Thyroid gland (tissue), 4 donors: ENCODE results near the gene C17orf107. TPM values are rescaled to one million over a fixed set of nuclear protein-coding genes. Genes with fewer than 3 reads are reported as not detected.

Experiments used
- DNase-seq, 2 donors: peaks; one replicate each; pipeline ENCODE4 v3.0.0-alpha.2; 2019
- H3K27ac ChIP-seq, 3 donors: fragments of 200-600 bp; sonication (generic); 1 replicate in 2 of 3; 2 replicates in 1 of 3; pipeline ENCODE4 v1.5.1; 2016 to 2019; ENCODE audit warnings: mild to moderate bottlenecking in 1 of 3, moderate library complexity in 1 of 3
- H3K27me3 ChIP-seq: fragments of 200-600 bp; sonication (generic); one replicate; pipeline ENCODE4 v1.5.1; 2019
- H3K36me3 ChIP-seq, 2 donors: fragments of 200-600 bp; sonication (generic); one replicate each; pipeline ENCODE4 v1.5.1; 2016 to 2019
- H3K4me1 ChIP-seq, 2 donors: fragments of 200-600 bp; sonication (generic); one replicate each; pipeline ENCODE4 v1.5.1; 2017 to 2019
- H3K4me3 ChIP-seq, 3 donors: fragments of 200-600 bp; sonication (generic); replicated peaks in 1 of 3; 1 replicate in 2 of 3; 2 replicates in 1 of 3; pipeline ENCODE4 v1.5.1; 2016; ENCODE audit warnings: mild to moderate bottlenecking in 1 of 3
- H3K9me3 ChIP-seq: fragments of 200-600 bp; sonication (generic); one replicate; pipeline ENCODE4 v1.5.1; 2017
- POLR2A ChIP-seq, 2 donors: fragments of 450-650 bp; IDR thresholded peaks; one replicate each; pipeline ENCODE4 v1.6.1; 2017; ENCODE audit warnings: antibody characterized with exemption in 2 of 2, mild to moderate bottlenecking in 2 of 2, moderate library complexity in 1 of 2
- WGBS, 2 donors: methylation state at CpG; one replicate each; pipeline ENCODE4 v1.1.5; 2017; 5-methylcytosine and 5-hydroxymethylcytosine counted together
- intact Hi-C: fragments of 100-400 bp; cut with DNase I; formaldehyde crosslinking; loops from one replicate; pipeline ENCODE4 v1.15.1; 2023
- total RNA-seq, 4 donors: library from RNA; depleted of rRNA; stranded (reverse); fragments of >200 nt; gene quantifications; one replicate each; pipeline ENCODE4 v1.2.3, GENCODE V29; 2016
- TF ChIP-seq, protein P1 (sequence below), 6 experiments: fragments of 200-600 bp in 3 of 6; fragments of 450-650 bp in 3 of 6; sonication (generic) in 3 of 6; IDR thresholded peaks; one replicate each; pipeline ENCODE4 v1.5.1; 2016 to 2019; ENCODE audit warnings: antibody characterized with exemption in 6 of 6, mild to moderate bottlenecking in 2 of 6, inconsistent platforms in 1 of 6, moderate library complexity in 1 of 6

C17orf107 gene
- 1 to 10 TPM in 3 of 4 donors, under 1 TPM in 1; 0.33 to 1.9 (median 1.3) TPM for total RNA-seq

DNA sequence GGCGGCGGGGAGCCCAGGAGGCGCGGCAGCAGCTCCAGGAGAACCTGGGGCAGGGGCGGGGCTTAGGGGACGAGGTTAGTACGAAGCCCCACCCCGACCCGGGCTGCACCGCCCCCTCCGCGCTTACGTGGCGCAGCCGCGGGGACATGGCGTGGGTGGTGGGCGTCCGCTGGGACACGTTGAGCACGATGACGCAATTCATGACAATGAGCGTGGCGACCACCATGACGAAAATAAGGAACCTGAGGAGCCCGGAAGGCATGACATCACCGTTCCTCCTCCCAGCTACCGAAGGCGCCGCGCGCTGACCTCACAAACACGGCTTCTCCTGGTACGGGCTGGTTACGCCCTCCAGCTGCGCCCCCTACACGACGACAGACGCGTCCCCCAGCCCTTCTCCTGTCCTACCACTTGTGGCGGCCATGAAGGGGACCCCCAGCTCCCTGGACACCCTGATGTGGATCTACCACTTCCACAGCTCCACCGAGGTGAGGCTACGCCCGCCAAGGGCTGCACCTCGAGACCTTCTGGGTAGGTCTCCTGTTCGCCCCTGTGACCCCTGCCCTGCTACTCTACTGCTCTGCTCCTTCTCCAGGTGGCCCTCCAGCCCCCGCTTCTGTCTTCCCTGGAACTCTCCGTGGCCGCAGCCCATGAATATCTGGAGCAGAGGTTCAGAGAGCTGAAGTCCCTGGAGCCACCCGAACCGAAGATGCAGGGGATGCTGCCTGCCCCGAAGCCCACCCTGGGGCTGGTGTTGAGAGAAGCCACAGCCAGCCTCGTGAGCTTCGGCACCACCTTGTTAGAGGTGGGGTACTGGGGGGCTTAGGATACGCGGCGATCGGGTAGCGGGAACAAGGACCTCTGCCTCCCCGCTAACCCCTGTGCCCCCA is at the start of gene C17orf107:
C17orf107 (plus strand) TSS at position 196 of the 890 bp plus-strand sequence; CDS start at position 423, 227 bp downstream.
- 15 to 18% methylated on average over 26 to 38 of the region's 60 CpGs for WGBS, 2 donors
- Histone ChIP-seq H3K36me3 (peaks cover 16 to 18% of the 10 kb centered on the region in 2 donors), H3K4me1 (peaks cover 12 to 30% of the 10 kb centered on the region in 2 donors), H3K27me3 (peaks cover 8% of the 10 kb centered on the region), H3K9me3 (no peaks in the 10 kb centered on the region), H3K27ac (no peak within 1 kb of the TSS), H3K4me3 (peak within 1 kb of the TSS; percentile 6 to 40 (median 20))
- intact Hi-C loops, result no loop called here
- DNase-seq, result peak; percentile 72 to 78
- TF ChIP-seq POLR2A (IDR thresholded peaks at IDR 0.05), result no peak
- TF ChIP-seq, protein P1, sequence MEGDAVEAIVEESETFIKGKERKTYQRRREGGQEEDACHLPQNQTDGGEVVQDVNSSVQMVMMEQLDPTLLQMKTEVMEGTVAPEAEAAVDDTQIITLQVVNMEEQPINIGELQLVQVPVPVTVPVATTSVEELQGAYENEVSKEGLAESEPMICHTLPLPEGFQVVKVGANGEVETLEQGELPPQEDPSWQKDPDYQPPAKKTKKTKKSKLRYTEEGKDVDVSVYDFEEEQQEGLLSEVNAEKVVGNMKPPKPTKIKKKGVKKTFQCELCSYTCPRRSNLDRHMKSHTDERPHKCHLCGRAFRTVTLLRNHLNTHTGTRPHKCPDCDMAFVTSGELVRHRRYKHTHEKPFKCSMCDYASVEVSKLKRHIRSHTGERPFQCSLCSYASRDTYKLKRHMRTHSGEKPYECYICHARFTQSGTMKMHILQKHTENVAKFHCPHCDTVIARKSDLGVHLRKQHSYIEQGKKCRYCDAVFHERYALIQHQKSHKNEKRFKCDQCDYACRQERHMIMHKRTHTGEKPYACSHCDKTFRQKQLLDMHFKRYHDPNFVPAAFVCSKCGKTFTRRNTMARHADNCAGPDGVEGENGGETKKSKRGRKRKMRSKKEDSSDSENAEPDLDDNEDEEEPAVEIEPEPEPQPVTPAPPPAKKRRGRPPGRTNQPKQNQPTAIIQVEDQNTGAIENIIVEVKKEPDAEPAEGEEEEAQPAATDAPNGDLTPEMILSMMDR (IDR thresholded peaks at IDR 0.05), result no peak

DNA sequence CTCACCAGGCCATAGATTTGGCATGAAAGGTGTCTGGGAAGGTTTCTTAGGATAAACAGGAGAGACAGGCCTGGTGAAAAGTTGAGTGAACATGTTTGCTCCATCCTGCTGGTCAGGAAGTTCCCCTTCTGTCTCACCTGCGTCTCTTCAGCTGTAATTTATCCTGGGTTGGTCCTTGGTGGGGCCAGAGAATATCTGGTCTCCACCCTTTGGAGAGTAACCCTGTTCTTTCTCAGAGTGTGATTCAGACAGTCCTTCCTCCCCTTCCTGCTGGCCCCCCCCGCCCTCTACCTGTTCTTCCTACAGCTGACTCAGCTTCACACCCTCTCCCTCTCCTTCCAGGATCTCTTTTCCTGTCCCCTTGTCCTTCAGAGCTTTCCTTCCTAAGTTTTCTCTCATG is 49.1 kb upstream of the C17orf107 start:
- Histone ChIP-seq H3K36me3 (no peaks in the 10 kb centered on the region), H3K4me1 (peaks cover 4 to 45% of the 10 kb centered on the region in 2 donors), H3K4me3 (no peak overlapping the region), H3K27me3 (no peaks in the 10 kb centered on the region), H3K27ac (peak overlapping the region in 1 of 3 donors; percentile 2), H3K9me3 (no peaks in the 10 kb centered on the region)
- WGBS, 2 donors, result 93% methylated on average over 2 of the region's 2 CpGs
- no peak for DNase-seq
- TF ChIP-seq, protein P1 (IDR thresholded peaks at IDR 0.05), result no peak
- no peak for TF ChIP-seq POLR2A (IDR thresholded peaks at IDR 0.05)
- intact Hi-C loops, result no loop called here

DNA sequence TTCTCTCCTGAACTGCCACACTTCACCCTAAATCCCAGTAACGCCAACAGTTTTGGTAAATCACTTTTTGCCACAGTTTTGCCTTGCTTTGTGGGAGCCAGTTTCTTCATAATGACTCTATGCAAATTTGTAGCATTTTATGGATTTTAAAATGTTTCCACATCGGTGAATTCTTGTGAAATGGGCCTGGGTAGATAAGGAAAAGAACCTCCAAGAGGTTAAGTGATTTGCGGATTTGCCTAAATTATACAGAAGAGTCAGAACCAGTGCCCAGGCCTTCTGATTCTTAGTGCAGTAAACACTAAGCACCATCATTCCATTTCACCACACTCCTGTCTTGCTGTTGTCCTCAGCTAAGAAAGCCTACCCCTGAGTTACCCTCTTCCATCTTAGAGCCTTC is 48.3 kb upstream of the C17orf107 start:
- DNase-seq, result no peak
- no peak for TF ChIP-seq POLR2A (IDR thresholded peaks at IDR 0.05)
- TF ChIP-seq, protein P1 (IDR thresholded peaks at IDR 0.05), result no peak
- Histone ChIP-seq H3K27me3 (no peaks in the 10 kb centered on the region), H3K36me3 (no peaks in the 10 kb centered on the region), H3K9me3 (no peaks in the 10 kb centered on the region), H3K27ac (no peak overlapping the region), H3K4me3 (no peak overlapping the region), H3K4me1 (peaks cover 4 to 48% of the 10 kb centered on the region in 2 donors)
- intact Hi-C loops, result no loop called here
- WGBS, 2 donors, result 92 to 93% methylated on average over 3 of the region's 3 CpGs

DNA sequence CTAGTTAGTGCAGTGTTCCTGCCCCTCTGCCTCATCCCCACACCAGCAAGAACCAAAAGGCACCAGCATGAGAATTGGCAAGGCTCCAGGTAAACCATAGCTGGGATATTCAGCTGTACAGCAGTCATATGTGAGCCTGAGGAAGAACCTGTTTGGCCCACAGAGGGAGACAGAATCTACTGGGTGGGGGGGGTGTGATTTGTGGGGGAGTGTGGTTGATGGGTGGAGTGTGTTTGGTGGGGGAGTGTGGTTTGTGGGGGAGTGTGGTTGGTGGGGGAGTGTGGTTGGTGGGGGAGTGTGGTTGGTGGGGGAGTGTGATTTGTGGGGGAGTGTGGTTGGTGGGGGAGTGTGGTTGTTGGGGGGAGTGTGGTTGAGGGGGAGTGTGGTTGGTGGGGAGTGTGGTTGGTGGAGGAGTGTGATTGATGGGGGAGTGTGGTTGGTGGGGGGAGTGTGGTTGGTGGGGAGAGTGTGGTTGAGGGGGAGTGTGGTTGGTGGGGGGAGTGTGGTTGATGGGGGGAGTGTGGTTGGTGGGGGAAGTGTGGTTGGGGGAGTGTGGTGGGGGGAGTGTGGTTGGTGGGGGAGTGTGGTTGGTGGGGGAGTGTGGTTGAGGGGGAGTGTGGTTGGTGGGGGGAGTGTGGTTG is 46.6 kb upstream of the C17orf107 start:
- no peak for TF ChIP-seq POLR2A (IDR thresholded peaks at IDR 0.05)
- TF ChIP-seq, protein P1 (IDR thresholded peaks at IDR 0.05), result no peak
- Histone ChIP-seq H3K27me3 (no peaks in the 10 kb centered on the region), H3K27ac (no peak overlapping the region), H3K36me3 (no peaks in the 10 kb centered on the region), H3K9me3 (no peaks in the 10 kb centered on the region), H3K4me3 (no peak overlapping the region), H3K4me1 (peaks cover 5 to 49% of the 10 kb centered on the region in 2 donors)
- peak in 1 of 2 donors; percentile 22 for DNase-seq
- intact Hi-C loops, result no loop called here
